AG10803 (cell line): Measurements from ENCODE around the gene DDX23.
"Not testable (repeated sequence)": the region's sequence is repeated elsewhere in the genome, so short reads cannot be mapped to it uniquely, and the experiment has no call there.

Experiments used
- DNase-seq: peaks from one replicate; pipeline ENCODE4 v3.0.0; 2010; ENCODE audit warnings: low read depth
- H3K4me3 ChIP-seq: 2 replicates; pipeline ENCODE4 v1.5.1; 2011; ENCODE audit warnings: mild to moderate bottlenecking, low read length, control low read depth
- TF ChIP-seq, protein P1 (sequence below): conservative IDR thresholded peaks from 2 replicates; pipeline ENCODE4 v1.5.1; 2011; ENCODE audit warnings: mild to moderate bottlenecking, low read length, control low read depth, inconsistent platforms

DDX23 gene

GRCh38 chr12:48861111-48861510 is 9.1 kb upstream of the DDX23 start:
- TF ChIP-seq, protein P1, sequence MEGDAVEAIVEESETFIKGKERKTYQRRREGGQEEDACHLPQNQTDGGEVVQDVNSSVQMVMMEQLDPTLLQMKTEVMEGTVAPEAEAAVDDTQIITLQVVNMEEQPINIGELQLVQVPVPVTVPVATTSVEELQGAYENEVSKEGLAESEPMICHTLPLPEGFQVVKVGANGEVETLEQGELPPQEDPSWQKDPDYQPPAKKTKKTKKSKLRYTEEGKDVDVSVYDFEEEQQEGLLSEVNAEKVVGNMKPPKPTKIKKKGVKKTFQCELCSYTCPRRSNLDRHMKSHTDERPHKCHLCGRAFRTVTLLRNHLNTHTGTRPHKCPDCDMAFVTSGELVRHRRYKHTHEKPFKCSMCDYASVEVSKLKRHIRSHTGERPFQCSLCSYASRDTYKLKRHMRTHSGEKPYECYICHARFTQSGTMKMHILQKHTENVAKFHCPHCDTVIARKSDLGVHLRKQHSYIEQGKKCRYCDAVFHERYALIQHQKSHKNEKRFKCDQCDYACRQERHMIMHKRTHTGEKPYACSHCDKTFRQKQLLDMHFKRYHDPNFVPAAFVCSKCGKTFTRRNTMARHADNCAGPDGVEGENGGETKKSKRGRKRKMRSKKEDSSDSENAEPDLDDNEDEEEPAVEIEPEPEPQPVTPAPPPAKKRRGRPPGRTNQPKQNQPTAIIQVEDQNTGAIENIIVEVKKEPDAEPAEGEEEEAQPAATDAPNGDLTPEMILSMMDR = no peak

DNA sequence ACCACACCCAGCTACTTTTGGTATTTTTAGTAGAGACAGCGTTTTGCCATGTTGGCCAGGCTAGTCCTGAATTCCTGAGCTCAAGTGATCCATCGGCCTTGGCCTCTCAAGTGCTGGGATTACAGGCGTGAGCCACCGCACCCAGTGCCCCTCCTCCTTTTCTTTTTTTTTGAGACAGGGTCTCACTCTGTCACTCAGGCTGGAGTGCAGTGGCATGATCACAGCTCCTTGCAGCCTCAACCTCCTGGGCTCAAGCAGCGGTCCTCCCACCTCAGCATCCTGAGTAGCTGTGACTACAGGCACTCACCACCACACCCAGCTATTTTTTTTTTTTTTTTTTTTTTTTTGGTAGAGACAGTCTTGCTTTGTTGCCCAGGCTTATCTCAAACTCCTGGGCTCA is 8.3 kb upstream of the DDX23 start:
- H3K4me3 ChIP-seq, DNase-seq: not testable (repeated sequence)

More at GRCh38 chr12:48861111-48861510, 9.1 kb upstream of the DDX23 start:
- no peak overlapping the region for H3K4me3 ChIP-seq
- no peak for DNase-seq

GRCh38 chr12:48859607-48860006 is 7.6 kb upstream of the DDX23 start:
- no peak for DNase-seq
- TF ChIP-seq, protein P1 = no peak
- no peak overlapping the region for H3K4me3 ChIP-seq

- DNase-seq = no peak
- TF ChIP-seq, protein P1 = no peak
- no peak overlapping the region for H3K4me3 ChIP-seq
Observed at GRCh38 chr12:48858043-48858442, 6.1 kb upstream of the DDX23 start.

DNA sequence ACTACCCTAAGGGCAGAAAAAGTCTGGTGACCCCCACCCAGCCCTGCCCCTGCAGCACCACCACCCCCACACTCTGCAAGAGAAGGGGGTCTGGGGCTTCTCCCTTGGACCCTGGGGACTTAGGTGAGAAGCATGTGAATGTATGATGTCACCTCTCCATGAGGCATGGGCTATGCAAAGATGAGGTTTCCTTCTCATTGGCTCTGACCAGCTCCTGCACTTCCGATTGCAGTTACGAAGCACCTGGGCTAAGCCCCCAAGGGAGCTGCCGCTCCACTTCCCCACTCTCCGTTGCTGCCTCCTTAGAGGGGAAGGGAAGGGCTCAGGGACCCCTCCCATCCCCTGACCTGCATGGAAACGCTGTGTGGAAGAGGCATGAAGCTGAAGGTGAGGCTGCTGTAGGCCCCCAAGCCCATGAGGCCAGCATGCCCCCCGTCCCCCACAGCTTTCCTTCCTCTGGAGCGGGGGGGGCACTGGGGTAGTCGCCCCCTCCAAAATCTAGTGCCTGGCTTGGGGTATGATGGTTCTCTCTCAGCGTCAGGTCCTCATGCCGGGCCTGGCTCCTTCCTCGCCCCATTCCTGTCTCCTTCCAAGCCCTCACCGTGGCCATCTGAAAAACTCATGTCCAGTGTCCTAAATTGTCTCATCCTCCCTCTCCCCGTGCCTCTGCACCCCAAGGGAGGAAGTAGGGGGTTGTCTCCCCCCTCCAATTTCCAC is 5.5 kb upstream of the DDX23 start:
- no peak overlapping the region for H3K4me3 ChIP-seq
- no peak for DNase-seq
- TF ChIP-seq, protein P1 = no peak

DNA sequence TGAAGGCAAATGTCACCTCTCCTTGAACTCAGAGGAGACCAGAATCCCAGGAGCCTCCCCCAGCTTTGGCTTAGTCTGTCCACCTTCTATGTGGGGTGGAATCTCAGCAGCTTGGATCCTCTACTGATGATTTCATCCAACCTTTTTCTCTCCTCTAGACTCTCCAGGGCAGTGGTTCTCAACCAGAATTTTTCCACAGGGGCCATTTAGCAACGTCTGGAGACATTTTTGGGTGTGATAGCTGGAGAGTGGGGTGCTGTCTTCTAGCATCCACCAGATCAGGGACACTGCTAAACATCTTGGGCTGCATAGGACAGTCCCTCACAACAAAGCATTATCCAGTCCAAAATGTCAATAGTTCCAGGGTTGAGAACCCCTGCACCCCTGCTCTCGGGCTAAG is 4.4 kb upstream of the DDX23 start:
- TF ChIP-seq, protein P1 = no peak
- no peak for DNase-seq
- H3K4me3 ChIP-seq = no peak overlapping the region

DNA sequence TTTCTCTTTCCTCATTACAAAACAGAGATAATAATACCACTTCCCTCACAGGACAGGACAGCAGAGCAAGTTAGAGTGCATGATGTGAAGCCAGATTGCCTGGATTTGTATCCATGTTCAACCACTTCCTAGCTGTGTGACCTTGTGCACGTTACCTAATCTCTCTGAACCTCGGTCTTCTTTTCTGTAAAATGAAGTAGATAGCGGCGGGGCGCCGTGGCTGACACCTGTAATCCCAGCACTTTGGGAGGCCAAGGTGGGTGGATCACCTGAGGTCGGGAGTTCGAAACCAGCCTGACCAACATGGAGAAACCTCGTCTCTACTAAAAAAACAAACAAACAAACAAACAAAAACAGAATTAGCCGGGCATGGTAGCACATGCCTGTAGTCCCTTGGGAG is 3.0 kb upstream of the DDX23 start:
- H3K4me3 ChIP-seq, DNase-seq: not testable (repeated sequence)

DNA sequence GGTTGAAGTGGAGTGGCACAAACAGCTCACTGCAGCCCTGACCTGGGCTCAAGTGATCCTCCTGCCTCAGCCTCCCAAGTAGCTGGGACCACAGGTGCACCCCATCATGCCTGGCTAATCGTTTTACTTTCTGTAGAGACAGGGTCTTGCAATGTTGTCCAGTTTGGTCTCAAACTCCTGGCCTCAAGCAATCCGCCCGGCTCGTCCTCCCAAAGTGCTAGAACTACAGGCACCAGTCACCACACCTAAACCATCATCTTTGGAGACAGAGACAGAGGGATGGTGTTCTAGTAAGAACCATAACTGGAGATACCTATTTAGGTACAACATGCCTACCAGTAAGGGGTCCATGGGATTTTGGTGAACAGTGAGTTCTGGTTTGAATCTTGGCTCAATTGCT is 2.5 kb upstream of the DDX23 start:
- TF ChIP-seq, protein P1 = no peak
- no peak overlapping the region for H3K4me3 ChIP-seq
- no peak for DNase-seq
